GM10248 (cell line): ENCODE measurements around the gene NR5A2.
A peak's percentile ranks its signal among the peaks of the same experiment; 100 is the strongest.

Source experiments
- CTCF ChIA-PET: fragments of 300-600 bp; sonication (Branson Sonifier 250); formaldehyde crosslinking; extraction: SDS; loops from one replicate; lab custom pipeline; 2021; ENCODE audit warnings: antibody characterized with exemption; lab: Yijun Ruan, JAX
- POLR2A ChIA-PET: fragments of 350-650 bp; sonication (Branson Sonifier 250); formaldehyde crosslinking; extraction: SDS; loops from one replicate; lab custom pipeline; 2020; ENCODE audit warnings: antibody characterized with exemption; lab: Yijun Ruan, JAX
- DNase-seq: peaks from one replicate; pipeline ENCODE4 v3.0.0; 2012; ENCODE audit errors: extremely low spot score
- TF ChIP-seq, protein P1 (sequence below): IDR thresholded peaks from 2 replicates; pipeline ENCODE4 v1.5.1; 2012; ENCODE audit warnings: mild to moderate bottlenecking, low read depth; ENCODE audit errors: extremely low read depth, missing control alignments, control extremely low read depth

NR5A2 gene

DNA sequence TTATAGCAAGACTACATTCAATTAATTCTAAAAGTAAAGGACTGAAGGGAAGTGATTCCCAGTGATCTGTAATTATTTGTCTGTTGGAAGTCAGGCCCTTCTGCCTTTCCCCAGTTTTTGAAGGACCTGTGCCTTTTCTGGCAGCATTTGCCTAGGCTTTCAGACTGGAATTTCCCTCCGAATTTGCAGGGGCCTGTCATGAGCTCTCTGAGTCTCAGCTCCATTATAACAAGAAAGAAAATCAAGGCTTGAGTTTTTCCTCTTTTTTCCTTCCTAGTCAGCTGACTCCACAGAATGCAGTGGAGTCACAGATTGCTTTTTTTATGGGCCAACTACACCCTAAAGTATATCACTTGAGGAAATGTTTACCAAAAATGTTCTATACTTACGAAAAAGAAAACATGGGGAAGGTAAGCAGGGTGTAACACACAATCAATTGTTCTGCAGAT lies 1.1 kb downstream of the NR5A2 start:
- ChIA-PET POLR2A (no interaction called here), CTCF (no interaction called here)
- TF ChIP-seq, protein P1, sequence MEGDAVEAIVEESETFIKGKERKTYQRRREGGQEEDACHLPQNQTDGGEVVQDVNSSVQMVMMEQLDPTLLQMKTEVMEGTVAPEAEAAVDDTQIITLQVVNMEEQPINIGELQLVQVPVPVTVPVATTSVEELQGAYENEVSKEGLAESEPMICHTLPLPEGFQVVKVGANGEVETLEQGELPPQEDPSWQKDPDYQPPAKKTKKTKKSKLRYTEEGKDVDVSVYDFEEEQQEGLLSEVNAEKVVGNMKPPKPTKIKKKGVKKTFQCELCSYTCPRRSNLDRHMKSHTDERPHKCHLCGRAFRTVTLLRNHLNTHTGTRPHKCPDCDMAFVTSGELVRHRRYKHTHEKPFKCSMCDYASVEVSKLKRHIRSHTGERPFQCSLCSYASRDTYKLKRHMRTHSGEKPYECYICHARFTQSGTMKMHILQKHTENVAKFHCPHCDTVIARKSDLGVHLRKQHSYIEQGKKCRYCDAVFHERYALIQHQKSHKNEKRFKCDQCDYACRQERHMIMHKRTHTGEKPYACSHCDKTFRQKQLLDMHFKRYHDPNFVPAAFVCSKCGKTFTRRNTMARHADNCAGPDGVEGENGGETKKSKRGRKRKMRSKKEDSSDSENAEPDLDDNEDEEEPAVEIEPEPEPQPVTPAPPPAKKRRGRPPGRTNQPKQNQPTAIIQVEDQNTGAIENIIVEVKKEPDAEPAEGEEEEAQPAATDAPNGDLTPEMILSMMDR = no peak
- DNase-seq = no peak

DNA sequence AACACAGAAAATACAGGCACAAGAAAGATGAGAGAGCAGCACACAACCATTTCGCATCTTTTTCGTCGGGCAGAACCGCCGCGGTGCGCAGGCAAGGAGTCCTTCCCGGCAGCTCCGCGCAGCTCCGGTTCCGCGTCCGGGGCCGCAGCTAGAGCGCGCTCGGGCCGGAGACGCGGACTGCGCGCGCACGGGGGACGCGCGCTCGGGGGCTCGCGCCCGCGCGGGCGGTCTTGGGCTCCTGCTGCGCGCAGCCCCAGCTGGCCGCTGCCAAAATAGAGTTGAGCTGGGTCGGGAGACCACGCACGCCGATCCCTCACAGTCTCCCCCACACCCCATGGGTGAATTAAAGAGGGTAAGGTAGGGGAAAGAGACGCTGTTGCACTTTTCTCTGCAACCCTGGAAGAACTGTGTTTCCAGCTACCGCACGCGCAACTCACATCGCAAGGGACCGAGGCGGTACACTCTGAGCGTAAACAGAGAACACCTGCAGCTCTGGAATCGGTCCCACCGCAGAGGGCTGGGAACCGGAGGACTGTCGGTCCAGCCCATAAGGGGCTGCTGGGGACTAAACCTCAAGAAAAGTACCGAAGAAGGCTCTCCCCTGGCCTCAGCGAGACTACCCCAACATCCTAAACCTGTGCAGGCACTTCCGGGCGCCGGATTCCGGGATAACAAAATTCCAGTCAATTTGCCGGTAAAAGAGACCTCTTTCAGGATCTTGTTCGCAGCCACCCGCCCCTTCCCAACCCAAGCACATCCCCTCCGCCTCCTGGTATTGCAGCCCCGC lies 1.7 kb downstream of the NR5A2 start:
- ChIA-PET POLR2A (no interaction called here), CTCF (no interaction called here)
- TF ChIP-seq, protein P1 = no peak
- peak; percentile 11 for DNase-seq

DNA sequence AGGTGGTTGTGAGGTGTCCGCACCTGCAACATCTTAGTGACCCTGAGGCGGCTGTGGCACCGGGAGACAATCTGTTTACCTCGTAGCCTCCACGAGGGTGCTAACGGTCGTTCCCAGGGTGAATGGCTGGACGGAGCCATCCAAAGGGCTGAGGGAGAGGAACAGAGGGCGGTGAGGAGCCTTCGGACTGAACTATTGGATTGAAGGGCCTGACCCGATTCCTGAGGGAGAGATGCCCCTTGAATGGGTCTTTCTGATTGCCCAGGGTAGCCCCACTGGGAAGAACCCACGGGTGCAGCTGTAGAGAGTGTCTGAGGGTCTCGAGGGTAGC lies 2.3 kb downstream of the NR5A2 start:
- CTCF ChIA-PET = no interaction called here
- POLR2A ChIA-PET = no interaction called here

DNA sequence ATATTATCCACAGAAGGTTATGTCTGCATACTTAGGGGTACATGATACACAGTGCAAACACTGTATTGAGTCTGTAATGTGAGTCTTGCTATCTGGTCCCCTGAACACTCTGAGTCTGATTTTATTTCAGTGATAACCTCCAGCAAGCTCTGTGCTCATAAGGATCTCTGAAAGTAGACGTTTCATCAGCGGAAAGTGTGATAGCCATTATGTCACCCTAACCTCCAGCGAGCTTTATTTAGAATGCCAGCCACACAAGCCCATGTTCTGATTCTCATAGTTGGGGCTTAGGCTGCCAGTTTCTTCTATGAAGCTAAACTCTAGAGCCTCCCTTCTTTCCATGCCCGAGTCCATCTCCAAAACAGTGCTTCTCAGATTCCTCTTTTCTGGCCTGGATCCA lies 3.3 kb downstream of the NR5A2 start:
- ChIA-PET CTCF (no interaction called here), POLR2A (no interaction called here)
- TF ChIP-seq, protein P1 = no peak
- no peak for DNase-seq

More for the DNA sequence above, 2.3 kb downstream of the NR5A2 start:
- DNase-seq = no peak
- TF ChIP-seq, protein P1 = no peak

DNA sequence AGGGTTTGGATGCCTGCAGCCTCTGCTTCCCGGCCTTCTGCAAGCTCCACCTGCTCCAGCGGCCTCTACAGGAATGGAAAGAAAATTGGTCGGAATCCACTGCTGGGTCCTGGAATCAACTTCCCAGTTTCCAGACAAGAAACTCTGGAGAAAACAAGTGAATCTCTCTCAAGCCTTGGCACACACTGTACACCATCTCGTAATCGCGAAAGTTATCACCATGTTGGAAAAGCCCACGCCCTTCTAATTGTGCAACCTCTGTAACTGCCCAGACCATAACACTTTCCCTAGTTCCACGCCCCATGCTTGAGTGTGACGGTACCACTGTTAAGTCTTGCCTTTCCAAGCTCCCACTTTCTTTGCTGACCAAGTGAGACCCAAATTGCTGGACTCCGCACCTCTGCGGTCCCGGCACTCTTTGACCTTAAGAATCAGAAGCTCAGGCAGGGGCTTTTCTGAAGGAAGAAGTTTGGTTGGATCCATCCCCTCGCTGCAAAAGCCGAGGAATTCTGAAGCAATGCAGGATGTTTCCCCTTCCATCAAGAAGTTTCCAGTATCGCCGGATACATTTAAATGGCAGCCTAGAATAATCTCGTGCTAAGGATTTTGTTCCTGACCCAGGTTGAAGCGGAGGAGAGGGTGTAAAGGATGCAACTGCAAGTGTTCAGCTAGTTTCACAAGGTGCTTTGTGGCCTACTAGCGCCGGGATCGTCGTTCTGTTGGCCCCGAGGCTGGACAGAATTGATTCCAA lies 6.2 kb downstream of the NR5A2 start:
- POLR2A ChIA-PET = no interaction called here
- no peak for DNase-seq
- CTCF ChIA-PET = no interaction called here
- TF ChIP-seq, protein P1 = no peak

DNA sequence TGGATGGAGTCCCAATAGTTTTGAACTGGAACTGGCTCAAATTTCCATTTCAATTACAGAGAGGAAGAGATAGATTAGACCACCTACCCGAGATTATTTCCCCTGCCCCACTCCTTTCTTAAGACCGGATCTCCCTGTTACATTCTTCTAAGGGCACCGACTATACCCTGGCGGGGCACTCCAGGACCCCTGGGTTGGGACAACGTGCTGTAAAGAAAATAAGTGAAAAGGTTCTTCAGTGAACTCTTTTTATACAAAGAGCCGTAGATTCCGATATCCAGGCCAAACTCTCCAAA lies 6.7 kb downstream of the NR5A2 start:
- TF ChIP-seq, protein P1 = no peak
- CTCF ChIA-PET = no interaction called here
- POLR2A ChIA-PET = no interaction called here
- DNase-seq = no peak
